Ovary (tissue), 3 donors: ENCODE measurements around the gene LEO1.

Experiments
- EP300 ChIP-seq: sonication (generic); formaldehyde crosslinking; IDR thresholded peaks from one replicate; pipeline ENCODE4 v1.6.1; 2017; ENCODE audit warnings: antibody characterized with exemption
- TF ChIP-seq, protein P1 (sequence below), 3 donors: fragments of 450-650 bp in 2 of 3; fragments of 200-600 bp in 1 of 3; IDR thresholded peaks; one replicate each; pipeline versions ENCODE4 v1.5.1 to v1.8.0; 2016 to 2022; ENCODE audit warnings: antibody characterized with exemption in 3 of 3, mild to moderate bottlenecking in 1 of 3
- donor health status: DM: no; HTN: no; CAD: no.

DNA sequence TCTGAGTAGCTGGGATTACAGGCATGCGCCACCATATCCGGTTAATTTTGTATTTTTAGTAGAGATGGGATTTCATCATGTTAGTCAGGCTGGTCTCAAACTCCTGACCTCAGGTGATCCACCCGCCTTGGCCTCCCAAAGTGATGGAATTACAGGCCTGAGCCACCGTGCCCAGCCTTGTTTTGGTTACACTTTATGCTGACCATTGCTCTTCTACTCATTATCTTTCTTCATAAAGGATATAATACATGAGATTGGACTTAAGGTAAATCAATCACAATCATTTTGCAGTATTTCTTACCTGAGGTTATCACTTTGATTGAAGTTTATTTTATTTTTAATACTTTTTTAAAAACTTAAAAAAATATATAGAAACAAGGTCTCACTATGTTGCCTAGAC lies 2.2 kb upstream of the LEO1 start:
- TF ChIP-seq, protein P1, sequence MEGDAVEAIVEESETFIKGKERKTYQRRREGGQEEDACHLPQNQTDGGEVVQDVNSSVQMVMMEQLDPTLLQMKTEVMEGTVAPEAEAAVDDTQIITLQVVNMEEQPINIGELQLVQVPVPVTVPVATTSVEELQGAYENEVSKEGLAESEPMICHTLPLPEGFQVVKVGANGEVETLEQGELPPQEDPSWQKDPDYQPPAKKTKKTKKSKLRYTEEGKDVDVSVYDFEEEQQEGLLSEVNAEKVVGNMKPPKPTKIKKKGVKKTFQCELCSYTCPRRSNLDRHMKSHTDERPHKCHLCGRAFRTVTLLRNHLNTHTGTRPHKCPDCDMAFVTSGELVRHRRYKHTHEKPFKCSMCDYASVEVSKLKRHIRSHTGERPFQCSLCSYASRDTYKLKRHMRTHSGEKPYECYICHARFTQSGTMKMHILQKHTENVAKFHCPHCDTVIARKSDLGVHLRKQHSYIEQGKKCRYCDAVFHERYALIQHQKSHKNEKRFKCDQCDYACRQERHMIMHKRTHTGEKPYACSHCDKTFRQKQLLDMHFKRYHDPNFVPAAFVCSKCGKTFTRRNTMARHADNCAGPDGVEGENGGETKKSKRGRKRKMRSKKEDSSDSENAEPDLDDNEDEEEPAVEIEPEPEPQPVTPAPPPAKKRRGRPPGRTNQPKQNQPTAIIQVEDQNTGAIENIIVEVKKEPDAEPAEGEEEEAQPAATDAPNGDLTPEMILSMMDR (IDR thresholded peaks at IDR 0.05) = no peak
- no peak for TF ChIP-seq EP300
